ENCODE measurements around the gene NUP210L. TPM values are rescaled to one million over a fixed set of nuclear protein-coding genes. Genes with fewer than 3 reads are reported as not detected.

Gene NUP210L
- total and polyA plus RNA-seq, 5 donors from 2014 or later: 0.02 to 0.17 (median 0.10) TPM; not detected in 2

DNA sequence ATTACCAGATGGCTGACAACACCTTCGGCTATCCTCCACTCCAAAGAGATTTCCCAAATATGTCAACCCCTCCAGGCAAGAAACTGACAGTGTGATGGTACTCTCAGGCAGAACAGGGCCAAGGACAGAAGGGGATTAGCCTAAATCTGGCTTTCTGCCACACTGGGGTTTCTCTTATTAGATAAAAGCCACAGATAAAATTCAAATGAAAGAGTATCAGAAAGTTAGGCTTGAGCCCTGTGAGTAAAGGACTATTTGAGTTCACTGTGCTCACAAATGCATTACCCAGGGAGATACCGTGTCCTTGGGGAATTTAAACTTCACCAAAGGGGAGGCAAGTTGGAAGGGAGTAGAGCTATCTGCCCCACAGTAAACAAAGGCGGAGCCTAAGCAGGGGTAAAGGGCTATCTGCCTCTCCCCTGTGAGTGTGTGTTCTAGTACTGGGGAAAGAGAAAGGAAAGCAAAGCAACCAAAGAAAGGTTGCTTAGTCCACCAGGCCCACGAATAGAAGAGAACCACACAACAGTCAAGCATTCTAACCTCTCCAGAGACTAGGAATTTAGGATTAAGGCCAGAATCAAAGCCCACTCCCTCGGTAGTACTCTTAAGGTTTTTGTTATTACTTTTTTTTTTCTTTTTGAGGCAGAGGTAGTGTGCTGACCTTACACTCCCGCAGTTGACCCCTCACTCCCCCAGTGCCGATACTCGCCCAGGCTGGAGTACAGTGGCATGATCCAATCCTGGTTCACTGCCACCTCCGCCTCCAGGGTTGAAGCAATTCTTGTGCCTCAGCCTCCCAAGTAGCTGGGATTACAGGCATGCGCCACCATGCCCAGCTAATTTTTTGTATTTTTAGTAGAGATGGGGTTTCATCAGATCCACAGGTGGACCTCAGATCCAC, 24.3 kb upstream of the NUP210L start:
- peak overlapping the region; percentile 93 for H3K27ac ChIP-seq (ENCODE audit: insufficient read depth, low read length, poor library complexity, severe bottlenecking)
- Mint-ChIP-seq H3K36me3 (peaks cover 23% of the 10 kb centered on the region), H3K27me3 (no peaks in the 10 kb centered on the region), H3K9me3 (peaks cover 0 to 2% (median 0%) of the 10 kb centered on the region in 7 donors), H3K27ac (peak overlapping the region; percentile 82 to 98 (median 95)), H3K4me1 (peaks cover 29 to 82% (median 59%) of the 10 kb centered on the region in 4 donors), H3K4me3 (peak overlapping the region; percentile 90 to 100 (median 95))
- H3K9me3 ChIP-seq (ENCODE audit: control insufficient read depth in 2 of 2, low read length in 2 of 2): no peaks in the 10 kb centered on the region
- DNase-seq (no peak), ATAC-seq (ENCODE audit: low read depth in 2 of 2) (no peak)
- H3K36me3 ChIP-seq (ENCODE audit: control insufficient read depth, insufficient read depth, low read length): peaks cover 39% of the 10 kb centered on the region
- H3K27me3 ChIP-seq (ENCODE audit: control insufficient read depth, insufficient read depth, low read length): no peaks in the 10 kb centered on the region
- peaks cover 80% of the 10 kb centered on the region for H3K4me1 ChIP-seq (ENCODE audit: control insufficient read depth, insufficient read depth, low read length, poor library complexity, severe bottlenecking)
- peak overlapping the region; percentile 75 for H3K4me3 ChIP-seq (ENCODE audit: low read depth, low read length)

GRCh38 chr1:154178013-154178412, 23.1 kb upstream of the NUP210L start:
- H3K27ac ChIP-seq (ENCODE audit: insufficient read depth, low read length, poor library complexity, severe bottlenecking): peak overlapping the region; percentile 93
- H3K4me3 ChIP-seq (ENCODE audit: low read depth, low read length): peak overlapping the region; percentile 75

DNA sequence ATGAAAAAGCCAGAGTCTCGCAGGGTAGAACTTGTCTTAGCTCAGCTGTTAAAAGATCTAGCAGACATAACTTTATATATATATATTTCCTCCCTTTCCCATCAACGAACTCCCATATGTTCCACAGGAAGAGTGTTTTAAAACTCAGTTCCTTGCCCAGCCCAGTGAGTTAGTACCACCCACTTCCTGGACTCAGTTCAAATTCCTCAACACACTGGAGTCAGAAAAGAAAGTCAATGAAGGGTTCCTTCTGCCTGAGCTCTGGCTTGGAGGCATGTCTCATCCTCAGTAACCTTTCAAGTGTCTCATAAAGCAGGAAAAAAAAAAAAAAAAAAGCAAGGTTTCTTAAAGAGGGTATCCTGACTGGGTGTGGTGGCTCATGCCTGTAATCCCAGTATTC, 21.5 kb upstream of the NUP210L start:
- DNase-seq: no peak
- H3K27ac Mint-ChIP-seq: peak overlapping the region in 2 of 3 donors; percentile 72 to 80
- Histone ChIP-seq H3K4me1 (ENCODE audit: control insufficient read depth, insufficient read depth, low read length, poor library complexity, severe bottlenecking) (peaks cover 61% of the 10 kb centered on the region), H3K4me3 (ENCODE audit: low read depth, low read length) (no peak overlapping the region), H3K36me3 (ENCODE audit: control insufficient read depth, insufficient read depth, low read length) (peaks cover 59% of the 10 kb centered on the region), H3K9me3 (ENCODE audit: control insufficient read depth in 2 of 2, low read length in 2 of 2) (no peaks in the 10 kb centered on the region), H3K27ac (ENCODE audit: insufficient read depth, low read length, poor library complexity, severe bottlenecking) (peak overlapping the region; percentile 30), H3K27me3 (ENCODE audit: control insufficient read depth, insufficient read depth, low read length) (no peaks in the 10 kb centered on the region)
- H3K9me3 Mint-ChIP-seq: peaks cover 0 to 1% (median 0%) of the 10 kb centered on the region in 7 donors
- H3K4me1 Mint-ChIP-seq: peaks cover 26 to 80% (median 63%) of the 10 kb centered on the region in 4 donors
- peak overlapping the region; percentile 1 to 100 (median 48) for H3K4me3 Mint-ChIP-seq
- no peak for ATAC-seq (ENCODE audit: low read depth in 2 of 2)
- H3K27me3 Mint-ChIP-seq: no peaks in the 10 kb centered on the region
- H3K36me3 Mint-ChIP-seq: peaks cover 34% of the 10 kb centered on the region

More at GRCh38 chr1:154178013-154178412, 23.1 kb upstream of the NUP210L start:
- no peaks in the 10 kb centered on the region for H3K27me3 ChIP-seq (ENCODE audit: control insufficient read depth, insufficient read depth, low read length)
- peaks cover 42% of the 10 kb centered on the region for H3K36me3 ChIP-seq (ENCODE audit: control insufficient read depth, insufficient read depth, low read length)
- Mint-ChIP-seq H3K4me3 (peak overlapping the region; percentile 90 to 100 (median 95)), H3K9me3 (peaks cover 0 to 2% (median 0%) of the 10 kb centered on the region in 7 donors), H3K27ac (peak overlapping the region; percentile 82 to 98 (median 84)), H3K27me3 (no peaks in the 10 kb centered on the region), H3K4me1 (peaks cover 29 to 75% (median 58%) of the 10 kb centered on the region in 4 donors), H3K36me3 (peaks cover 23% of the 10 kb centered on the region)
- no peak for ATAC-seq (ENCODE audit: low read depth in 2 of 2)
- H3K4me1 ChIP-seq (ENCODE audit: control insufficient read depth, insufficient read depth, low read length, poor library complexity, severe bottlenecking): peaks cover 75% of the 10 kb centered on the region
- DNase-seq: no peak
- H3K9me3 ChIP-seq (ENCODE audit: control insufficient read depth in 2 of 2, low read length in 2 of 2): no peaks in the 10 kb centered on the region

- H3K9me3 ChIP-seq (ENCODE audit: control insufficient read depth in 2 of 2, low read length in 2 of 2): no peaks in the 10 kb centered on the region
- H3K27ac ChIP-seq (ENCODE audit: insufficient read depth, low read length, poor library complexity, severe bottlenecking): no peak overlapping the region
- no peaks in the 10 kb centered on the region for H3K27me3 Mint-ChIP-seq
- H3K4me1 Mint-ChIP-seq: peaks cover 20 to 74% (median 61%) of the 10 kb centered on the region in 4 donors
- no peaks in the 10 kb centered on the region for H3K27me3 ChIP-seq (ENCODE audit: control insufficient read depth, insufficient read depth, low read length)
- peaks cover 47% of the 10 kb centered on the region for H3K4me1 ChIP-seq (ENCODE audit: control insufficient read depth, insufficient read depth, low read length, poor library complexity, severe bottlenecking)
- peak overlapping the region in 1 of 4 donors; percentile 34 for H3K4me3 Mint-ChIP-seq
- peak overlapping the region in 1 of 3 donors; percentile 47 for H3K27ac Mint-ChIP-seq
- peaks cover 73% of the 10 kb centered on the region for H3K36me3 ChIP-seq (ENCODE audit: control insufficient read depth, insufficient read depth, low read length)
- no peak for ATAC-seq (ENCODE audit: low read depth in 2 of 2)
- H3K9me3 Mint-ChIP-seq: peaks cover 0 to 1% (median 0%) of the 10 kb centered on the region in 7 donors
- no peak for DNase-seq
- H3K36me3 Mint-ChIP-seq: peaks cover 47% of the 10 kb centered on the region
- no peak overlapping the region for H3K4me3 ChIP-seq (ENCODE audit: low read depth, low read length)
Measured at GRCh38 chr1:154174654-154175053, 19.8 kb upstream of the NUP210L start.

DNA sequence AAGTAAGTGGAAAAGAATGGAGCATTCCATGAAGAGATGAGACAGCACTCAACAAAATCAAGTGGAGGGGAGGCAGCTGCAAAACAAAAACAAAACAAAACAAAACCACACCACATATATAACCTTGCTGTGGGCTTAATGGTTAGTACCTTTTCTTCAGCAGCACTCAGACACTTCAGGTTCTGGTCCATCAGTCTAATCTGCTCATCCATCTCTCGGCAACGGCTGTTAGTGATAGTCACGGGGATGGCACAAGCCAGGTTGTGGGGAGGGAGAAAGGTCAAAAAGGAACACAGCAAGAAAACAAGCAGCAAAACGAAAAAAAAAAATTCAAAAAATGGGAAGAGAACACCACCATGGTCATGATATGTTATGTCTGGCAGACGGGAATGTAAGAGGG, 17.0 kb upstream of the NUP210L start:
- Mint-ChIP-seq H3K4me1 (peaks cover 5 to 52% (median 47%) of the 10 kb centered on the region in 4 donors), H3K27me3 (no peaks in the 10 kb centered on the region), H3K27ac (peak overlapping the region; percentile 62 to 89 (median 84)), H3K36me3 (peaks cover 60% of the 10 kb centered on the region), H3K4me3 (peak overlapping the region in 3 of 4 donors; percentile 21 to 66 (median 64)), H3K9me3 (peaks cover 0 to 1% (median 0%) of the 10 kb centered on the region in 7 donors)
- ATAC-seq (ENCODE audit: low read depth in 2 of 2): no peak
- H3K9me3 ChIP-seq (ENCODE audit: control insufficient read depth in 2 of 2, low read length in 2 of 2): no peaks in the 10 kb centered on the region
- H3K27me3 ChIP-seq (ENCODE audit: control insufficient read depth, insufficient read depth, low read length): no peaks in the 10 kb centered on the region
- H3K4me3 ChIP-seq (ENCODE audit: low read depth, low read length): no peak overlapping the region
- DNase-seq: no peak
- peaks cover 86% of the 10 kb centered on the region for H3K36me3 ChIP-seq (ENCODE audit: control insufficient read depth, insufficient read depth, low read length)
- peak overlapping the region; percentile 50 for H3K27ac ChIP-seq (ENCODE audit: insufficient read depth, low read length, poor library complexity, severe bottlenecking)
- peaks cover 20% of the 10 kb centered on the region for H3K4me1 ChIP-seq (ENCODE audit: control insufficient read depth, insufficient read depth, low read length, poor library complexity, severe bottlenecking)

GRCh38 chr1:154171223-154171583, 16.3 kb upstream of the NUP210L start:
- H3K4me3 ChIP-seq (ENCODE audit: low read depth, low read length): no peak overlapping the region
- peak overlapping the region; percentile 50 for H3K27ac ChIP-seq (ENCODE audit: insufficient read depth, low read length, poor library complexity, severe bottlenecking)
- peaks cover 13% of the 10 kb centered on the region for H3K4me1 ChIP-seq (ENCODE audit: control insufficient read depth, insufficient read depth, low read length, poor library complexity, severe bottlenecking)
- H3K4me1 Mint-ChIP-seq: peaks cover 3 to 45% (median 43%) of the 10 kb centered on the region in 4 donors
- no peaks in the 10 kb centered on the region for H3K27me3 ChIP-seq (ENCODE audit: control insufficient read depth, insufficient read depth, low read length)
- peak overlapping the region; percentile 82 to 88 (median 82) for H3K27ac Mint-ChIP-seq
- peaks cover 88% of the 10 kb centered on the region for H3K36me3 ChIP-seq (ENCODE audit: control insufficient read depth, insufficient read depth, low read length)
- no peaks in the 10 kb centered on the region for H3K27me3 Mint-ChIP-seq
- H3K4me3 Mint-ChIP-seq: no peak overlapping the region
- peaks cover 61% of the 10 kb centered on the region for H3K36me3 Mint-ChIP-seq
- no peaks in the 10 kb centered on the region for H3K9me3 ChIP-seq (ENCODE audit: control insufficient read depth in 2 of 2, low read length in 2 of 2)
- ATAC-seq (ENCODE audit: low read depth in 2 of 2) (no peak), DNase-seq (no peak)
- H3K9me3 Mint-ChIP-seq: peaks cover 0 to 1% (median 0%) of the 10 kb centered on the region in 7 donors

- Histone ChIP-seq H3K27me3 (ENCODE audit: control insufficient read depth, insufficient read depth, low read length) (no peaks in the 10 kb centered on the region), H3K36me3 (ENCODE audit: control insufficient read depth, insufficient read depth, low read length) (peaks cover 88% of the 10 kb centered on the region), H3K4me1 (ENCODE audit: control insufficient read depth, insufficient read depth, low read length, poor library complexity, severe bottlenecking) (peaks cover 8% of the 10 kb centered on the region), H3K4me3 (ENCODE audit: low read depth, low read length) (no peak overlapping the region), H3K9me3 (ENCODE audit: control insufficient read depth in 2 of 2, low read length in 2 of 2) (no peaks in the 10 kb centered on the region), H3K27ac (ENCODE audit: insufficient read depth, low read length, poor library complexity, severe bottlenecking) (peak overlapping the region; percentile 50)
- DNase-seq (peak in 1 of 3 donors; percentile 49), ATAC-seq (ENCODE audit: low read depth in 2 of 2) (peak; percentile 80 to 82)
- Mint-ChIP-seq H3K27me3 (no peaks in the 10 kb centered on the region), H3K36me3 (peaks cover 62% of the 10 kb centered on the region), H3K9me3 (peaks cover 0 to 1% (median 0%) of the 10 kb centered on the region in 7 donors), H3K4me1 (peaks cover 0 to 42% (median 41%) of the 10 kb centered on the region in 4 donors), H3K27ac (peak overlapping the region; percentile 82 to 88 (median 82)), H3K4me3 (peak overlapping the region in 1 of 4 donors; percentile 16)
Measured at GRCh38 chr1:154170547-154171222, 15.8 kb upstream of the NUP210L start.
